Endothelial cell of umbilical vein (primary cell): ENCODE measurements around the gene SUPT16H. TPM values are rescaled to one million over a fixed set of nuclear protein-coding genes. Genes with fewer than 3 reads are reported as not detected.

Experiments used
- BruUV-seq: library from RNA; stranded (reverse); fragments of 400-500 nt; replicated peaks from 2 replicates; lab custom pipeline; 2021; lab: Mats Ljungman, UMichigan
- CTCF ChIA-PET: fragments of 300-600, 350-600 bp; sonication (Branson Sonifier 250); formaldehyde crosslinking; loops from one replicate; lab custom pipeline; 2021; ENCODE audit warnings: antibody characterized with exemption, inconsistent platforms; lab: Charles Lee
- POLR2A ChIA-PET: fragments of 300-600, 350-600 bp; sonication (Branson Sonifier 250); formaldehyde crosslinking; loops from one replicate; lab custom pipeline; 2021; ENCODE audit warnings: antibody characterized with exemption, inconsistent platforms; lab: Charles Lee
- DNase-seq: peaks from one replicate; pipeline ENCODE4 v3.0.0-alpha.2; 2011; ENCODE audit warnings: low read depth, low spot score
- FAIRE-seq: peaks from 2 replicates; lab custom pipeline; 2011; peaks lifted over from hg19 to GRCh38; lab: Jason Lieb, UNC
- H2AFZ ChIP-seq: 2 replicates; pipeline ENCODE4 v1.6.0; 2012; ENCODE audit warnings: low read depth, low read length, control low read depth, inconsistent platforms
- H3K27ac ChIP-seq: 2 replicates; pipeline ENCODE4 v1.5.1; 2011; ENCODE audit warnings: low read depth, mild to moderate bottlenecking, control low read depth, low read length, moderate library complexity; ENCODE audit not compliant: insufficient read depth
- H3K27me3 ChIP-seq, 2 experiments: 2 replicates each; pipeline versions ENCODE4 v1.6.0 to v1.6.1; 2011; ENCODE audit warnings: low read length in 2 of 2, mixed read lengths in 1 of 2; ENCODE audit not compliant: control insufficient read depth in 2 of 2, insufficient read depth in 2 of 2
- H3K36me3 ChIP-seq, 2 experiments: 2 replicates in 1 of 2; 3 replicates in 1 of 2; pipeline ENCODE4 v1.5.1; 2011; ENCODE audit warnings: low read length in 2 of 2, mild to moderate bottlenecking in 1 of 2, moderate library complexity in 1 of 2; ENCODE audit not compliant: control insufficient read depth in 2 of 2, insufficient read depth in 2 of 2; ENCODE audit errors: extremely low read depth in 1 of 2
- H3K4me1 ChIP-seq: 3 replicates; pipeline ENCODE4 v1.5.1; 2011; ENCODE audit warnings: mild to moderate bottlenecking, low read length; ENCODE audit not compliant: control insufficient read depth, insufficient read depth; ENCODE audit errors: extremely low read depth
- H3K4me2 ChIP-seq: 2 replicates; pipeline ENCODE4 v1.6.1; 2011; ENCODE audit warnings: low read length, control low read depth, mixed read lengths; ENCODE audit not compliant: insufficient read depth
- H3K4me3 ChIP-seq, 3 experiments: fragments of 200-600 bp in 1 of 3; sonication (generic), shearing (Covaris generic) in 1 of 3; replicated peaks in 1 of 3; 2 replicates each; pipeline ENCODE4 v1.5.1; 2011 to 2016; ENCODE audit warnings: control low read depth in 3 of 3, low read length in 3 of 3, mild to moderate bottlenecking in 2 of 3, inconsistent platforms in 1 of 3, low read depth in 1 of 3, moderate library complexity in 1 of 3; ENCODE audit not compliant: insufficient read depth in 1 of 3
- H3K79me2 ChIP-seq: 2 replicates; pipeline ENCODE4 v1.6.0; 2012; ENCODE audit warnings: low read length, inconsistent platforms; ENCODE audit not compliant: control insufficient read depth, insufficient read depth
- H3K9ac ChIP-seq: replicated peaks from 2 replicates; pipeline ENCODE3; 2011; ENCODE audit warnings: low read length, control low read depth; ENCODE audit not compliant: insufficient read depth; ENCODE audit errors: extremely low read depth
- H3K9me1 ChIP-seq: replicated peaks from 3 replicates; pipeline ENCODE4 v1.6.0; 2011; ENCODE audit warnings: mild to moderate bottlenecking, low read length; ENCODE audit not compliant: control insufficient read depth, insufficient read depth; ENCODE audit errors: extremely low read depth
- H3K9me3 ChIP-seq: replicated peaks from 2 replicates; pipeline ENCODE4 v1.5.1; 2012; ENCODE audit warnings: low read length, inconsistent platforms; ENCODE audit not compliant: control insufficient read depth, insufficient read depth
- H4K20me1 ChIP-seq: replicated peaks from 2 replicates; pipeline ENCODE3; 2011; ENCODE audit warnings: mild to moderate bottlenecking, low read length; ENCODE audit not compliant: control insufficient read depth, insufficient read depth; ENCODE audit errors: extremely low read depth
- EZH2 ChIP-seq: IDR thresholded peaks from 2 replicates; pipeline ENCODE4 v1.6.1; 2012; ENCODE audit warnings: borderline replicate concordance, low read depth, mild to moderate bottlenecking, moderate library complexity, low read length, inconsistent platforms; ENCODE audit not compliant: severe bottlenecking
- FOS ChIP-seq: IDR thresholded peaks from 2 replicates; pipeline ENCODE4 v1.6.1; 2011; ENCODE audit warnings: mild to moderate bottlenecking, low read length, moderate library complexity, borderline replicate concordance; ENCODE audit not compliant: insufficient read depth
- GATA2 ChIP-seq: IDR thresholded peaks from 2 replicates; pipeline ENCODE4 v1.7.0; 2011; ENCODE audit warnings: low read depth, mild to moderate bottlenecking, moderate library complexity, mixed read lengths, low read length; ENCODE audit not compliant: insufficient read length, insufficient read depth
- JUN ChIP-seq: IDR thresholded peaks from 2 replicates; pipeline ENCODE4 v1.6.1; 2011; ENCODE audit warnings: borderline replicate concordance, low read depth; ENCODE audit not compliant: insufficient read length, insufficient read depth
- MYC ChIP-seq: IDR thresholded peaks from one replicate; pipeline ENCODE4 v1.6.1; 2011; ENCODE audit warnings: mild to moderate bottlenecking, low read depth, low read length
- POLR2A ChIP-seq: IDR thresholded peaks from 2 replicates; pipeline ENCODE4 v1.6.1; 2012; ENCODE audit warnings: low read depth, mild to moderate bottlenecking, control low read depth, low read length
- POLR2AphosphoS5 ChIP-seq: IDR thresholded peaks from 2 replicates; pipeline ENCODE4 v1.6.1; 2012; ENCODE audit warnings: low read depth, mild to moderate bottlenecking, control low read depth, low read length, moderate library complexity; ENCODE audit not compliant: insufficient read depth
- dilution Hi-C: fragments of 300-500 bp; cut with MboI; formaldehyde crosslinking; loops from one replicate; pipeline ENCODE4 v1.15.0; 2019; ENCODE audit warnings: low sequenced_read_pairs; ENCODE audit not compliant: extremely low pct_ligation_motif_present
- intact Hi-C: fragments of 100-400 bp; cut with micrococcal nuclease; formaldehyde crosslinking; loops from one replicate; pipeline ENCODE4 v1.10.0; 2022
- polyA plus RNA-seq, 4 experiments: library from polyadenylated mRNA; depleted of rRNA in 3 of 4; stranded (reverse) in 3 of 4; unstranded in 1 of 4; fragments of >200 nt; gene quantifications; 2 replicates each; pipeline versions ENCODE4 v1.2.1 to v1.2.3, GENCODE V29; 2011 to 2012; ENCODE audit warnings: missing spikeins in 1 of 4
- total RNA-seq: library from RNA; stranded (reverse); gene quantifications from 2 replicates; pipeline ENCODE4 v1.2.3, GENCODE V29; 2021
- TF ChIP-seq, protein P1 (sequence below), 2 donors: IDR thresholded peaks; 1 replicate in 1 of 2; 2 replicates in 1 of 2; pipeline ENCODE4 v1.5.1; 2011; ENCODE audit warnings: low read length in 2 of 2, mild to moderate bottlenecking in 2 of 2, moderate library complexity in 2 of 2, control low read depth in 1 of 2, inconsistent platforms in 1 of 2, low read depth in 1 of 2; ENCODE audit not compliant: insufficient read depth in 1 of 2; ENCODE audit errors: extremely low read depth in 1 of 2
- TF ChIP-seq, protein P2 (sequence below): IDR thresholded peaks from 2 replicates; pipeline ENCODE4 v1.6.1; 2011; ENCODE audit not compliant: insufficient read depth, insufficient read length

The SUPT16H gene
- total and polyA plus RNA-seq, 2 donors (not counting 3 experiments of a cell fraction or from before 2014, with no cell fraction given), result 53.1 to 100 TPM

DNA sequence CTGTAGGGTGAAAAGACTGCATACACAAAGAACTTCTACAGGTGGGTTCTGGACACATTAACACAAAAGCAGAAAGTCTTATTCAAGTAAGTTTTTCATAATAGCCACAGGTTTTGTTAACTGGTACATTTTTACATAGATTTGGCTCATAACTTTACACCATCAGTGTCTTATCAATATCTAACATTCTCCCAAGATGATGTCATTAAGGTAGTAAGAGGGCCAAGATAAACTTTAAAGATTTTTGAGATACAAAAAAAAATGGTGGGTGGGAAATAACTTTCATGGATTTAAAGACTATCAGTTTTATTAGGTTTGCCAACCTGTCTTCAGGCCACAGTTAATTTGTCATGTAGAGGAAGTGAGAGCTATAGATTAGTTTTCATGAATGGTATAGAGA, 1.7 kb downstream of the SUPT16H start:
- Histone ChIP-seq H3K4me1 (peaks cover 29% of the 10 kb centered on the region), H3K36me3 (peaks cover 4 to 9% of the 10 kb centered on the region in 2 experiments), H3K79me2 (peaks cover 66% of the 10 kb centered on the region), H3K27ac (no peak overlapping the region), H3K4me2 (peak overlapping the region; percentile 81), H2AFZ (no peak overlapping the region), H3K9ac (peak overlapping the region; percentile 97), H3K9me1 (no peaks in the 10 kb centered on the region), H3K27me3 (no peaks in the 10 kb centered on the region), H4K20me1 (no peaks in the 10 kb centered on the region), H3K9me3 (no peaks in the 10 kb centered on the region), H3K4me3 (peak overlapping the region in 1 of 3 experiments; percentile 68)
- ChIA-PET CTCF (interaction anchor here (0.7 kb wide), 1 partner anchor 367 kb away, joined by 3 read pairs; no protein-coding TSS in a partner anchor), POLR2A (no interaction called here)
- dilution Hi-C loops (no loop called here), intact Hi-C loops (no loop called here)
- FAIRE-seq (no peak), DNase-seq (no peak)
- TF ChIP-seq POLR2A (no peak), JUN (peak; percentile 21)
- no TSS peak for BruUV-seq

DNA sequence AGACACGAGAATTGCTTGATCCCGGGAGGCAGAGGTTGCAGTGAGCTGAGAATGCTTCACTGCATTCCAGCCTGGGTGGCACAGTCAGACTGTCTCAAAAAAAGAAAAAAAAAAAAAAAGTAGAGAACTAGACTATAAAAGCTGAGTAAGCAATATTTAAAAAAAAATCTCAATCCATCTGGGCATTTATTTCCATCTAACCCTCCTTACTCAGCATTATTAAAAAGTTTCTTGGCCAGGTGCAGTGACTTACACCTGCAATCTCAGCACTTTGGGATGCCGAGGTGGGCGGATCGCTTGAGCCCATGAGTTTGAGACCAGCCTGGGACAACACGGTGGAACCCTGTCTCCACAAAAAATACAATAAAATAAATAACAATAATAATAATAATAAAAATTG, 4.5 kb downstream of the SUPT16H start:
- intact Hi-C loops (no loop called here), dilution Hi-C loops (no loop called here)
- Histone ChIP-seq H3K9me1 (no peaks in the 10 kb centered on the region), H3K27ac (no peak overlapping the region), H3K9me3 (no peaks in the 10 kb centered on the region), H2AFZ (no peak overlapping the region), H3K27me3 (no peaks in the 10 kb centered on the region), H3K36me3 (no peaks in the 10 kb centered on the region), H3K9ac (no peak overlapping the region), H3K4me1 (peaks cover 25% of the 10 kb centered on the region), H3K4me3 (no peak overlapping the region), H4K20me1 (no peaks in the 10 kb centered on the region), H3K4me2 (no peak overlapping the region), H3K79me2 (peaks cover 92% of the 10 kb centered on the region)
- CTCF ChIA-PET, result interaction anchor here (0.6 kb wide), 1 partner anchor 64 kb away, joined by 3 read pairs; no protein-coding TSS in a partner anchor
- DNase-seq (no peak), FAIRE-seq (no peak)
- POLR2A ChIA-PET, result no interaction called here
- no TSS peak for BruUV-seq
- no peak for TF ChIP-seq MYC
- no peak for TF ChIP-seq POLR2AphosphoS5
- TF ChIP-seq EZH2, result no peak
- TF ChIP-seq GATA2, result no peak
- no peak for TF ChIP-seq FOS
- no peak for TF ChIP-seq POLR2A
- TF ChIP-seq, protein P1, sequence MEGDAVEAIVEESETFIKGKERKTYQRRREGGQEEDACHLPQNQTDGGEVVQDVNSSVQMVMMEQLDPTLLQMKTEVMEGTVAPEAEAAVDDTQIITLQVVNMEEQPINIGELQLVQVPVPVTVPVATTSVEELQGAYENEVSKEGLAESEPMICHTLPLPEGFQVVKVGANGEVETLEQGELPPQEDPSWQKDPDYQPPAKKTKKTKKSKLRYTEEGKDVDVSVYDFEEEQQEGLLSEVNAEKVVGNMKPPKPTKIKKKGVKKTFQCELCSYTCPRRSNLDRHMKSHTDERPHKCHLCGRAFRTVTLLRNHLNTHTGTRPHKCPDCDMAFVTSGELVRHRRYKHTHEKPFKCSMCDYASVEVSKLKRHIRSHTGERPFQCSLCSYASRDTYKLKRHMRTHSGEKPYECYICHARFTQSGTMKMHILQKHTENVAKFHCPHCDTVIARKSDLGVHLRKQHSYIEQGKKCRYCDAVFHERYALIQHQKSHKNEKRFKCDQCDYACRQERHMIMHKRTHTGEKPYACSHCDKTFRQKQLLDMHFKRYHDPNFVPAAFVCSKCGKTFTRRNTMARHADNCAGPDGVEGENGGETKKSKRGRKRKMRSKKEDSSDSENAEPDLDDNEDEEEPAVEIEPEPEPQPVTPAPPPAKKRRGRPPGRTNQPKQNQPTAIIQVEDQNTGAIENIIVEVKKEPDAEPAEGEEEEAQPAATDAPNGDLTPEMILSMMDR (IDR thresholded peaks at IDR 0.05; ENCODE audit: extremely low read depth in 1 of 2, insufficient read depth in 1 of 2, low read depth in 1 of 2, low read length in 2 of 2), result no peak
- TF ChIP-seq JUN, result no peak
- TF ChIP-seq, protein P2, sequence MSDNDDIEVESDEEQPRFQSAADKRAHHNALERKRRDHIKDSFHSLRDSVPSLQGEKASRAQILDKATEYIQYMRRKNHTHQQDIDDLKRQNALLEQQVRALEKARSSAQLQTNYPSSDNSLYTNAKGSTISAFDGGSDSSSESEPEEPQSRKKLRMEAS, result no peak
